Colonic mucosa (tissue), 4 donors: ENCODE measurements around the gene SPRY2. TPM values are rescaled to one million over a fixed set of nuclear protein-coding genes. Genes with fewer than 3 reads are reported as not detected.
A peak's percentile ranks its signal among the peaks of the same experiment; 100 is the strongest.

Source experiments
- DNase-seq: peaks from one replicate; pipeline ENCODE4 v3.0.0-alpha.2; 2020
- H3K27ac ChIP-seq: fragments of 200-600 bp; one replicate; pipeline ENCODE4 v1.8.0; 2021
- H3K27me3 ChIP-seq: fragments of 200-600 bp; one replicate; pipeline ENCODE4 v1.8.0; 2021
- H3K36me3 ChIP-seq: fragments of 200-600 bp; one replicate; pipeline ENCODE4 v1.8.0; 2021
- H3K4me1 ChIP-seq: fragments of 200-600 bp; one replicate; pipeline ENCODE4 v1.8.0; 2021; ENCODE audit warnings: mild to moderate bottlenecking
- H3K4me3 ChIP-seq: fragments of 200-600 bp; one replicate; pipeline ENCODE4 v1.8.0; 2021
- H3K9ac ChIP-seq, 2 donors: one replicate each; pipeline ENCODE4 v1.7.0; 2013; ENCODE audit warnings: control low read depth in 2 of 2, low read depth in 2 of 2, low read length in 2 of 2
- H3K9me3 ChIP-seq: fragments of 200-600 bp; one replicate; pipeline ENCODE4 v1.8.0; 2021
- CTCF ChIP-seq: fragments of 200-600 bp; IDR thresholded peaks from one replicate; pipeline ENCODE4 v1.8.0; 2022; ENCODE audit warnings: antibody characterized with exemption, mild to moderate bottlenecking
- intact Hi-C: fragments of 100-400 bp; cut with DNase I; formaldehyde crosslinking; loops from one replicate; pipeline ENCODE4 v1.14.1; 2022
- total RNA-seq, 2 donors: library from RNA; stranded (reverse); fragmentation: NEBNext Ultra II Directional in 1 of 2; extraction: Animal tissue kit (Norgen Biotek cat#: 25700) in 1 of 2; gene quantifications; one replicate each; pipeline ENCODE4 v1.2.1, GENCODE V29; 2021
- donor health status: healthy.
- donor health status: DM: no; HTN: no; CAD: no.
- donor health status: DM: no; HTN: no; CAD: no.

Gene SPRY2
- total RNA-seq, 2 donors from 2014 or later, result 27.9 to 83.3 TPM

GRCh38 chr13:80340651-80341100 is 250 bp downstream of the SPRY2 start:
- intact Hi-C loops, result loop anchor here (5.0 kb wide), 1 partner anchor 208 kb away; no protein-coding TSS in a partner anchor
- no peaks in the 10 kb centered on the region for H3K4me1 ChIP-seq
- H3K9me3 ChIP-seq, result no peaks in the 10 kb centered on the region
- H3K4me3 ChIP-seq, result peak overlapping the region; percentile 55
- no peak for TF ChIP-seq CTCF
- peak overlapping the region; percentile 97 to 99 for H3K9ac ChIP-seq
- no peaks in the 10 kb centered on the region for H3K36me3 ChIP-seq
- H3K27ac ChIP-seq, result peak overlapping the region; percentile 98
- DNase-seq, result no peak
- no peaks in the 10 kb centered on the region for H3K27me3 ChIP-seq

DNA sequence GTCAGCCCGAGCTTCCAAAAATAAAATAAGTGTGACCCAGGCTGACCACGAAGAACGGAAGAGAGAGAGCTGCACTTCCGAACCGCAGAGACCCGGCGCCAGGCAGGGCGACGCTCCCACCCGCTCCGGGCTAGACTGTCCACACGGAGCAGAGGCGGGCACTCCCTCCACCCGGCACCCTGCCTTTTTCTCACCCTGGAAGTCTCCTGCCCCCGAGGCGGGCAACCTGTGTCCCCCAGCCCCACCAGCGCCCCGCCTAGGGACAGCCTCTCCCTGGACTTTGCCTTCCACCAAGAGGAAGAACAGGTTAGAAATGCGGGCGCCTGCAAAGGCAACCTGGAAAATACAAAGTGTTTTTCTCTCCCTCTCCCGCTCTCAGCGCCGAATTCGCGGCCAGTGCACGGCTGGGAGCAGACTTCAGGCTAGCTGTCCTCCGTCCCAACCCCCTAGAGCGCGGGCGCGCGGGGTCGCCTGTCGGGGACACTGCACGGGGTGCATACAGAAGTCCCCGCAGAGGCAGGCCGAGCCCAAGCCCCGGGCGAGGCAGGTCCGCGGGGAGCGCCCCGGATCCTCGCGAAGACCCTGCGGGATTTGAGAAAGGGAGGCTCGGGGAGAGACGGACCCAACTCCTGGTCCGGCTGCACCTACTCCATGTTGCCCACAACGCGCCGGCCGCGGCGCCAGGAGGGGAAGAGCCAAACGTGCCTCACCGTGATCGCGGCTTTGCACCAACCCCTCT is 845 bp downstream of the SPRY2 start:
- H3K9ac ChIP-seq, result peak overlapping the region; percentile 97 to 99
- no peak for TF ChIP-seq CTCF
- intact Hi-C loops, result loop anchor here (5.0 to 10.0 kb wide), 3 partner anchors 85 to 475 kb away; no protein-coding TSS in a partner anchor
- no peaks in the 10 kb centered on the region for H3K27me3 ChIP-seq
- H3K4me1 ChIP-seq, result no peaks in the 10 kb centered on the region
- peak overlapping the region; percentile 98 for H3K27ac ChIP-seq
- H3K4me3 ChIP-seq, result peak overlapping the region; percentile 55
- no peaks in the 10 kb centered on the region for H3K9me3 ChIP-seq
- peak; percentile 67 for DNase-seq
- H3K36me3 ChIP-seq, result no peaks in the 10 kb centered on the region

GRCh38 chr13:80339563-80339911 is 1.4 kb downstream of the SPRY2 start:
- no peaks in the 10 kb centered on the region for H3K4me1 ChIP-seq
- TF ChIP-seq CTCF, result no peak
- H3K27me3 ChIP-seq, result no peaks in the 10 kb centered on the region
- intact Hi-C loops, result loop anchor here (10.0 kb wide), 2 partner anchors 85 to 475 kb away; no protein-coding TSS in a partner anchor
- no peaks in the 10 kb centered on the region for H3K36me3 ChIP-seq
- H3K27ac ChIP-seq, result peak overlapping the region; percentile 98
- H3K9me3 ChIP-seq, result no peaks in the 10 kb centered on the region
- H3K4me3 ChIP-seq, result peak overlapping the region; percentile 55
- DNase-seq, result peak; percentile 21
- H3K9ac ChIP-seq, result peak overlapping the region; percentile 97 to 99

DNA sequence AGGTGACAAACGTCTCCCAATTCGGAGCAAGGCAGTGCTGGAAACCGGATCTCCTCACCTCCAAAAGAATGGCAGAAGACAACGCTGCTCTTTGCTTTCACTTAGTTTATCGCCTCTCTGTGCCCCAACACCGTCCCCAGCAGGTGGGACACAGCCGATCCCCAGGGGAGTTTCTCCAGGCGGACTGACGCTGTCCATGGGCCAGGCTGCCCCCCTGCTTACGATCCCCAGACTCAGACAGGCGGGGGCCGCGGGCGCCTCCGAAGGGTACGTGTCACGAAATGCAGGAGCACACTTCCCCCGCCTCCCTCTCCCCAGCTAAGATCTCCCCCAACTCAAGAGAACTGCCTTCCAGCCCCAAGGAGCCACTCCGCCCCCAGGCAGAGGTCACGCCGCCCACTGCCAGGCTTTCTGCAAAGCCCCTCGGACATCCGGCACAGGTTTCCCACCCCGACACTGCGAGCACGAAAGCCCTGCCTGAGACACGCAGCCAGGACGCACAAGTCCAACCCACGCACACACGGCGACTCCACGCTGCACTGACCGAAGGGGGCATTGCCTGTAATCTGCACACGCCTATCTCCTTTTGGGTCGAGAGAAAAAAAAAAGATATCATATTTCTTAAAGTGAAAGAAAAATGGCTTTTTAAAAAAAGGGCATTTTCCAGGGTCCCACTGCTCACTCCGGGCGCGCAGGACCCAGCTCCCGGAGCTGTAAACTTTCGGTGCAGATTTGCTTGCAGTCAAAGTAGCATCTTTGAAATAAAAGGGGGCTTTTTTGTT is 2.0 kb downstream of the SPRY2 start:
- Histone ChIP-seq H3K9ac (peak overlapping the region; percentile 97 to 99), H3K4me3 (peak overlapping the region; percentile 55), H3K36me3 (no peaks in the 10 kb centered on the region), H3K27ac (peak overlapping the region; percentile 98), H3K9me3 (no peaks in the 10 kb centered on the region), H3K27me3 (no peaks in the 10 kb centered on the region), H3K4me1 (no peaks in the 10 kb centered on the region)
- TF ChIP-seq CTCF, result no peak
- peak; percentile 62 for DNase-seq
- intact Hi-C loops, result loop anchor here (10.0 kb wide), 2 partner anchors 84 to 474 kb away; no protein-coding TSS in a partner anchor

GRCh38 chr13:80337288-80338081 is 3.4 kb downstream of the SPRY2 start:
- Histone ChIP-seq H3K4me3 (peak overlapping the region; percentile 55), H3K4me1 (no peaks in the 10 kb centered on the region), H3K9me3 (no peaks in the 10 kb centered on the region), H3K9ac (peak overlapping the region; percentile 53 to 99), H3K27me3 (no peaks in the 10 kb centered on the region), H3K36me3 (no peaks in the 10 kb centered on the region), H3K27ac (peak overlapping the region; percentile 98)
- no peak for TF ChIP-seq CTCF
- peak; percentile 28 for DNase-seq
- intact Hi-C loops, result loop anchor here (10.0 kb wide), 2 partner anchors 83 to 473 kb away; no protein-coding TSS in a partner anchor
